Fibroblast of lung (primary cell): ENCODE results near the gene DHX15. TPM values are rescaled to one million over a fixed set of nuclear protein-coding genes. Genes with fewer than 3 reads are reported as not detected.
A peak's percentile ranks its signal among the peaks of the same experiment; 100 is the strongest.

Experiments
- DNase-seq, 2 donors: peaks; one replicate each; pipeline versions ENCODE4 v3.0.0 to v3.0.0-alpha.2; 2010; ENCODE audit warnings: low read depth in 2 of 2
- H2AFZ ChIP-seq: 2 replicates; pipeline ENCODE4 v1.5.1; 2012; ENCODE audit warnings: low read length, control low read depth, inconsistent platforms
- H3K27ac ChIP-seq: 2 replicates; pipeline ENCODE4 v1.5.1; 2011; ENCODE audit warnings: low read length, control low read depth; ENCODE audit not compliant: insufficient read depth
- H3K27me3 ChIP-seq: 2 replicates; pipeline ENCODE4 v1.5.1; 2011; ENCODE audit warnings: mild to moderate bottlenecking, low read length; ENCODE audit not compliant: control insufficient read depth, insufficient read depth
- H3K36me3 ChIP-seq: 2 replicates; pipeline ENCODE4 v1.5.1; 2011; ENCODE audit warnings: low read length; ENCODE audit not compliant: control insufficient read depth, insufficient read depth
- H3K4me1 ChIP-seq: 2 replicates; pipeline ENCODE4 v1.5.1; 2011; ENCODE audit warnings: low read length; ENCODE audit not compliant: control insufficient read depth, insufficient read depth; ENCODE audit errors: extremely low read depth
- H3K4me2 ChIP-seq: 2 replicates; pipeline ENCODE4 v1.5.1; 2011; ENCODE audit warnings: low read length, control low read depth; ENCODE audit not compliant: insufficient read depth; ENCODE audit errors: extremely low read depth
- H3K4me3 ChIP-seq, 4 experiments: fragments of 200-600 bp in 1 of 4; sonication (generic) in 1 of 4; replicated peaks in 1 of 4; 2 replicates each; pipeline ENCODE4 v1.5.1; 2011 to 2016; ENCODE audit warnings: low read length in 4 of 4, low read depth in 3 of 4, mild to moderate bottlenecking in 3 of 4, control low read depth in 2 of 4, inconsistent platforms in 1 of 4, mixed read lengths in 1 of 4; ENCODE audit not compliant: insufficient read depth in 1 of 4; ENCODE audit errors: control extremely low read depth in 1 of 4
- H3K79me2 ChIP-seq: 2 replicates; pipeline ENCODE4 v1.5.1; 2012; ENCODE audit warnings: mild to moderate bottlenecking, low read length, inconsistent platforms; ENCODE audit not compliant: control insufficient read depth, insufficient read depth
- H3K9ac ChIP-seq: 2 replicates; pipeline ENCODE4 v1.5.1; 2011; ENCODE audit warnings: mild to moderate bottlenecking, low read length, control low read depth; ENCODE audit not compliant: insufficient read depth
- H3K9me3 ChIP-seq: 2 replicates; pipeline ENCODE4 v1.5.1; 2012; ENCODE audit warnings: low read depth, low read length; ENCODE audit not compliant: control insufficient read depth, insufficient read depth
- H4K20me1 ChIP-seq: 2 replicates; pipeline ENCODE4 v1.5.1; 2011; ENCODE audit warnings: low read length; ENCODE audit not compliant: control insufficient read depth, insufficient read depth; ENCODE audit errors: extremely low read depth
- CTCF ChIP-seq, 2 donors: IDR thresholded peaks in 1 of 2; conservative IDR thresholded peaks in 1 of 2; 1 replicate in 1 of 2; 2 replicates in 1 of 2; pipeline ENCODE4 v1.5.1; 2011 to 2012; ENCODE audit warnings: low read length in 2 of 2, control low read depth in 1 of 2, inconsistent platforms in 1 of 2, low read depth in 1 of 2, mild to moderate bottlenecking in 1 of 2
- EZH2 ChIP-seq: IDR thresholded peaks from 2 replicates; pipeline ENCODE4 v1.5.1; 2012; ENCODE audit warnings: low read length, control low read depth, mild to moderate bottlenecking; ENCODE audit errors: missing control alignments
- polyA plus RNA-seq, 2 donors: library from polyadenylated mRNA; depleted of rRNA in 1 of 2; stranded (reverse) in 1 of 2; unstranded in 1 of 2; fragments of >200 nt; gene quantifications; 2 replicates each; pipeline ENCODE4 v1.2.1, GENCODE V29; 2011 to 2012; ENCODE audit warnings: missing spikeins in 1 of 2
- total RNA-seq: library from RNA; depleted of rRNA; stranded (reverse); fragments of >200 nt; gene quantifications from 2 replicates; pipeline ENCODE4 v1.2.1, GENCODE V29; 2014

Gene DHX15
- total and polyA plus RNA-seq, 2 donors (not counting 1 experiment from before 2014, with no cell fraction given): 105 to 136 TPM

GRCh38 chr4:24583451-24584210 lies 723 bp downstream of the DHX15 start:
- H3K9ac ChIP-seq: peak overlapping the region; percentile 100
- H3K27ac ChIP-seq: peak overlapping the region; percentile 100
- peak overlapping the region; percentile 79 to 98 (median 96) for H3K4me3 ChIP-seq
- TF ChIP-seq CTCF (conservative IDR thresholded peaks at IDR 0.05 in 1 of 2, IDR thresholded peaks at IDR 0.05 in 1 of 2; ENCODE audit: low read depth in 1 of 2, low read length in 2 of 2): no peak
- TF ChIP-seq EZH2: no peak
- H3K9me3 ChIP-seq: no peaks in the 10 kb centered on the region
- H3K4me2 ChIP-seq: peak overlapping the region; percentile 97
- peaks cover 57% of the 10 kb centered on the region for H3K79me2 ChIP-seq
- no peaks in the 10 kb centered on the region for H3K36me3 ChIP-seq
- H3K4me1 ChIP-seq: peaks cover 2% of the 10 kb centered on the region
- no peaks in the 10 kb centered on the region for H3K27me3 ChIP-seq
- H4K20me1 ChIP-seq: no peaks in the 10 kb centered on the region
- DNase-seq: peak; percentile 49 to 56
- peak overlapping the region; percentile 74 for H2AFZ ChIP-seq

GRCh38 chr4:24582235-24582832 lies 2.0 kb downstream of the DHX15 start:
- DNase-seq: no peak
- no peaks in the 10 kb centered on the region for H3K36me3 ChIP-seq
- peaks cover 70% of the 10 kb centered on the region for H3K79me2 ChIP-seq
- H3K4me1 ChIP-seq: peaks cover 2% of the 10 kb centered on the region
- peak overlapping the region; percentile 37 for H3K9ac ChIP-seq
- no peaks in the 10 kb centered on the region for H3K9me3 ChIP-seq
- TF ChIP-seq CTCF (conservative IDR thresholded peaks at IDR 0.05 in 1 of 2, IDR thresholded peaks at IDR 0.05 in 1 of 2; ENCODE audit: low read depth in 1 of 2, low read length in 2 of 2) (no peak), EZH2 (no peak)
- no peaks in the 10 kb centered on the region for H3K27me3 ChIP-seq
- H3K27ac ChIP-seq: peak overlapping the region; percentile 100
- no peak overlapping the region for H2AFZ ChIP-seq
- peak overlapping the region; percentile 97 for H3K4me2 ChIP-seq
- H4K20me1 ChIP-seq: no peaks in the 10 kb centered on the region
- H3K4me3 ChIP-seq: peak overlapping the region; percentile 79 to 98 (median 96)

GRCh38 chr4:24578364-24578763 lies 6.0 kb downstream of the DHX15 start:
- Histone ChIP-seq H3K9ac (no peak overlapping the region), H3K9me3 (no peaks in the 10 kb centered on the region), H3K27ac (no peak overlapping the region), H3K79me2 (peaks cover 97% of the 10 kb centered on the region), H2AFZ (no peak overlapping the region), H4K20me1 (no peaks in the 10 kb centered on the region), H3K4me3 (no peak overlapping the region), H3K4me1 (peaks cover 2% of the 10 kb centered on the region), H3K27me3 (no peaks in the 10 kb centered on the region), H3K36me3 (peaks cover 6% of the 10 kb centered on the region), H3K4me2 (no peak overlapping the region)
- no peak for DNase-seq
- TF ChIP-seq EZH2 (no peak), CTCF (conservative IDR thresholded peaks at IDR 0.05 in 1 of 2, IDR thresholded peaks at IDR 0.05 in 1 of 2; ENCODE audit: low read depth in 1 of 2, low read length in 2 of 2) (no peak)
